HG03025 (cell line): ENCODE results near the gene ZNF275.
"Not testable (repeated sequence)": the region's sequence is repeated elsewhere in the genome, so short reads cannot be mapped to it uniquely, and the experiment has no call there.

Experiments
- ATAC-seq: cut with Tn5 transposase; IDR thresholded peaks from one replicate; pipeline ENCODE4 v1.9.1; 2021; ENCODE audit warnings: mild to moderate bottlenecking, moderate library complexity; ENCODE audit not compliant: unreplicated experiment, low FRiP score

The ZNF275 gene

DNA sequence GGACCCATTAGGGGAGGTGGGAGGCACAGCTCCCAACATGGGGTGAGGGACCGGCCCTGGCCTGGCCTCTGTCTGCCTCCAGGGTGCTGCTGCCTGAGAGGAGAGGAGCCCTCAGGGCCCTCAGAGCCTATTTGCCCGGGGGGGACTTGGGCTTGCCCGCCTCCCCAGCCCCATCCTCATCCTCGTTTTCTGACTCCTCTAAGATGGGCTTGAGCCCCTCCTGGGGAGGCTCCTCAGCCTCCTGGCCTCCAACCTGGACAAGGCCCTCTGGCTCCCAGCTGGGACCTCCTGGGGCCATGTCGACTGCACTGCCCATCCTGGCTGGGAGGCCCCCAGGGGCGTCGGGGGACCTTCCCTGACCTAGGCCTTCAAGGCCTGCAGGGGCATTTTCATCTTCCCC lies 15.1 kb upstream of the ZNF275 start:
- no peak for ATAC-seq

DNA sequence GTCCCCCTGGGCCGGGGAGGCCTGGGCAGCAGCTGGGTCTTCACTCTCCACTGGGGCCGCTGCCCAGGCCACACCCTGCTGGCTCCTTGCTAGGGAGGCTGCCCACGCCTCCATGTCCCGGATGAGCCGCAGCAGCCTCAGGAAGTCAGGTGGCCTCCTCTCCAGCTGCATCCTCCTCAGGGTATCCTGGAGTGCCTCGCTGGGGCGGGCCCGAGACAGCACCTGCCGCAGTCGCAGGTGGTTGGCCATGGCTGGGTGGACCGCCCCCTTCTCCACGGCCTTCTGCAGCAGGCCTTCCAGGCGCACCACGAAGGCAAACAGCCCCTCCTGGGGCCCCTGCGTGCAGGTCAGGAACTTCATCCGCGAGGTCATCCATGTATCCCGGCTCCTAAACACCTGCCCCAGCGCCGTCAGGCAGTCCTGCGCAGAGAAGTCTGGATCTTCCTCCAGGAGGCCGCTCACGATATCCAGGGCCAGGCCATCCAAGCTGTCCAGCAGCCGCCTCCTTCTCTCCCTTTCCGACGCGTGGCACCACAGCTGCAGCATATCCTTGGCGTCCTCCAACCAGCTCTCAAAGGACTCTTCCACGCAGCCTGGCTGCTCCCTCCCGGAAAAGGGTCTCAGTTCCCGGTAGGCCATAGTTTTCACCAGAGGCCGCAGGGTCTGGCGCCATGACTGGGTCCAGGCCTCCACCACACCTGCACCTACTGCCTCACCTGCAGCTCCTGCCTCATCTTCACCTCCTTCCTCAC lies 14.5 kb upstream of the ZNF275 start:
- ATAC-seq: no peak

DNA sequence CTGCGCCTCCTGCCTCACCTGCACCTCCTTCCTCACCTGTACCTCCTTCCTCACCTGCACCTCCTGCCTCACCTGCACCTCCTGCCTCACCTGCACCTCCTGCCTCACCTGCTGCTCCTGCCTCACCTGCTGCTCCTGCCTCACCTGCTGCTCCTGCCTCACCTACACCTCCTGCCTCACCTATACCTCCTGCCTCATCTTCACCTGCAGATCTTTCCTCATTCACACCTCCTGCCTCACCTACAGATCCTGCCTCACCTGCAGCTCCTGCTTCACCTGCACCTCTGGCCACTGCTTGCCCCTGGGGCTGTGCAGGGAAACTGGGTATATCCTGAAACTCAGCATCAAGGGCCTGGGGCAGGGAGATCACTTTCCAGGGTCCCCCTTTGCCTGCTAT lies 13.9 kb upstream of the ZNF275 start:
- ATAC-seq: not testable (repeated sequence)

DNA sequence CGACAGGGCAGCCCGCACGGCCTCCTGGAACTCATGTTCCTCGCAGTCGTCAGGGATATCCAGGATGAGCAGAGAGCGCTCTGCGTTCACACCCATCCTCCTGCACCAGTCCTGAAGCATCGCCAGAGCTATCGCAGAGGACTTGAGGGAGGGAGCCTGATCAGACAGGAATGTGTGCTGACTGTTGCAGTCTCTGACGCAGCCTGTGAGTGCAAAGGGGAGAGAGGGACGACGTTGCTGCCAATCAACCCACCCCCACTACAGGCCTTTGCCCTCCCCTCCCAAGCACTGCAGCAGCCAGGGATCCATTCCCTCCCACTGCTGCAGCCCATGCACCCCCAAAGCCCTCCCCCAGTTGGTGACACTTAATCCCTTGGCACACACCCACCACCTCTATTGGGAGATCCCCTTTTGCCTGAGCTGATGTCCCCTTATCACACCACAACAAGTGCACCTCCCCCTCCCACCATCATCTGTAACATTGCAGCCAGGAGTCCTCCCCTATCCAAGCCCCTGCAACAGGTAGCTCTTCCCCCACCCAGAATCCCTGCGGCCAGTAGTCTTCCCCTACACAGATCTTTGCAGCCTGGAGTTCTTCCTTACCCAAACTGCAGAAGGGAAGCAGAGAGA lies 13.3 kb upstream of the ZNF275 start:
- no peak for ATAC-seq

DNA sequence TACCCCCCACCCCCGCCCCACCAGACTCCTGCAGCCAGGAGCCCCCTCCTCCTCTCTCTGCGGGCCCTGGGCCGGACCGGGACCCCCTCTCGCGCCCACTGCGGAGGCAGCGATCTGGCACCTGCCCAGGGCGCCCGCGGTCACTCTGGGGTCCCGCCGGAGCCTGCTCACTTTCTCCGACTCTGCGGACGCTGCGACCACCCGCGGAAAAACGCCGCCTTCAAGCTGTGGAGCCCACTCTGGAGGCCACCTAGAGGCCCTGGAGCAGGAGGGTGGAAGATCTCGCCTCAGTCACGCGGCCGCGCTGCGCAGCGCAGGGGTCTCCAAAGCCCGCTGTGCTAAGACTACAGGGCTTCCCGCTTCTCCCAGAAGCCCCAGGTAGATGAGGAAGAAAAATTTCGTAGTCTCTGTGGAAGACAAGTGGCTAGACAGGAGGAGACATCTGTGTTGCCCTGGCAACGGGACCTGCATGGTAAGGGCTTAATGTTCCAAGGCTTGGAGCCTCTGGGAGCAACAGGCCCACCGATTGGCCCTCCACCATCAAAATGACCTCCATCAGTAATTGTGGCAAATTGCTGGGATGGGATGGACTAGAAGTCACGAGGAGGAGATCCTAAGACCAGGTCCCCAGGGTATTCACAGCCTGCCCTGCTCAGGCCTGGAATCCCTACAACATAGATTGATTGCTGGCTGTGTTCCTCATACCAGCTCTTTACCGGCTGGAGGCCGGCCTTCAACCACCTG lies 12.4 kb upstream of the ZNF275 start, which contains the start of gene PNMA6F:
PNMA6F (minus strand) TSS at position 387 of the 744 bp plus-strand sequence. CDS start 1,093 bp downstream, outside the sequence.
- ATAC-seq: no peak

DNA sequence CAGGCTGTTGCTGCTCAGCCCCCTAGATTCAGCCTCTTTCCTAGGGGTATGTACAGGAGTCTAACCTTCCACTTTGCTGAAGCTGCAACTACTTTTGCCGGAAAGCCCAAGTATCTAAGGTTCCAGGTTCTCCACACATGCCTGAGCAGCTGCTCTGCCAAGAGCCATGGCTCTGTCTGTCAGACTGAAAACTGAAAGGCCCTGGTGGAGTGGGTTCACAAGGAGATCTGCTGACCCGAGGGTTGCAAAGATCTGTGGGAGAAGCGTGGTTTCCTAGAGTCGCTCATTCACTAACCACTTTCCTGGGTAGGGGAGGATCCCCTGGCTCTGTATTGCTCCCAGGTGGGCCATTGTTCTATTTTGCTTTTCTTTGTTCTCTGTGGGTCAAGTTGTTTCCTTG lies 6.4 kb upstream of the ZNF275 start:
- ATAC-seq: no peak

DNA sequence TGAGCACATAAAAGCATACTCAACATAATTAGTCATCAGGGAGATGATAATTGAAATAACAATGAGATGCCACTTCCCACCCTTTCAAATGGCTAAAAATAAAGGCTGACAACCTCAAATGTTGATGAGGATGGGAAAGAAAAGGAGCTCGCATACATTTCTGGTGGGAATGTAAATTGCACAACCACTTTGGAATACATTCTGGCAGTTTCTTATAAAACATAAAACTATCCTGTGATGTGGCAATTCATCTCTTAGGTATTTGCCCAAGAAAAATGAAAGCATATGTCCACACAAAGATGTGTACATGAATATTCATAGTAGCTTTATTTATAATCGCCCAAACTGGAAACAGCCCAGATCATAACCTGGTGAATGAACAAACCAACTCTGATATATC lies 687 bp upstream of the ZNF275 start:
- ATAC-seq: no peak

DNA sequence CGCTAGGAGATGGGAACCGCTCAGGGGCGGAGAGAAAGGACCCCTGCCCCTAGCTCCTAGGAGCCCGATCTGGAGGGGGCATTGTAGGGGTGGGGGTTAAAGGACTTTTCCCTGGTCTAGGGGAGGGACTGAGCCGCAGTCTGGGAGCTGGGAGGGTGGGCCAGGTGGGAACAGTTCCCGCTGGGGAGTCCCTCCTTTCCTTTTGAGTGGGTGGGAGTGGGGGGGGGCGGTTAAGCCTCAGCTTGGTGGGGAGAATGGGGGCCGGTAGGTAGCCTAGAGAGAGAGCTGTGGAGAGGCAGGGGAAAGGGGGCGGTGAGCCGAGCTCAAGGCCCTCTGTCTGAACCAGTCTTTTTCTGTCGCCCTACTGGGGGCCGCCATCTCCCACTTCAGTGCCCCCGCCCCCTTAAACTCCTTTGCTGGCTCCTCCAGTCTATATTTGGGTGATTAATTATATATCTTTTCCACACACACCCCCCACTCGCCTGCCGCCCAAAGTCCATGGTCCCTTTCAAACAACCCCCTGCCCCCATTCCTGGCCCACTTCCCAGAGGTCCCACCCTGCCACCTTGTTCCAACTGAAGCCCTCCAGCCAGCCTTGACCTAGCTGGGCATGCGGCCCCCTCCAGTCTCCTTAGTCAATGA lies 822 bp downstream of the ZNF275 start:
- ATAC-seq: no peak

DNA sequence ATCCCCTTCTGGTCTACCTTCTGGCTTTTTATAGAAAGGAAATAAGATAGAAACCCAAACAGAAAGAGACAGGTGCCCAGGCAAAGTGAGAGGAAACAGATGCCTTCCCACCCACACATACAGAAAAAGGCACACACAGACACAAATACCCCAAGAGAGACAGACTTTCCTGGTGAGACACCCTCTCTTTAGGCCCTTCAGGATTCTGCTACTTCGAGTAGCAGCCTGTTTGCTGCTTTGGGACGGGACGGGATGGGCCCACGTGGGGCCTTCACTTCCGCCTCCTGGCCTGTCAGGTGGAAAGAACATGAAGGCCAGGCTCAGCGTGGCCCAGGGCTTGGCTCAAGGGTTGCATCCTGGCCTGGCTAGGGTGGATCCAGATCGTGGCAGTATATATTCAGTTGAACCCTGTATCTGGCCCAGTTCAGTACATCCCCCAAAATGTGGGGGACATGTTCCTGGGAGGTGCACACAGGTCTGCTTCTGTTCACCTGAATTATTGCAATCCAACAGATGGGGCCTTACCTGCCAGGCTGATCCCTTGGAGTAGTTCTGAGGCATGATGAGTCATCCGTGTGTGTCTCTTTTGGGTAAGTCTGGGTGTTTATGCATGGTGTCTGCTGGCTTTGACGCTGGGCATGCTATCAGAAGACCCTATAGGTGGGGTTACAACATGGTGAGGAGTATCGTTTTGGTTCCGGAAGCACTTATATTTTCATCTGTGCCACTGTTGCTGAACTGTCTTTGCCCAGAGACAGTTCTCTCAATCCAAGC lies 2.4 kb downstream of the ZNF275 start:
- no peak for ATAC-seq

DNA sequence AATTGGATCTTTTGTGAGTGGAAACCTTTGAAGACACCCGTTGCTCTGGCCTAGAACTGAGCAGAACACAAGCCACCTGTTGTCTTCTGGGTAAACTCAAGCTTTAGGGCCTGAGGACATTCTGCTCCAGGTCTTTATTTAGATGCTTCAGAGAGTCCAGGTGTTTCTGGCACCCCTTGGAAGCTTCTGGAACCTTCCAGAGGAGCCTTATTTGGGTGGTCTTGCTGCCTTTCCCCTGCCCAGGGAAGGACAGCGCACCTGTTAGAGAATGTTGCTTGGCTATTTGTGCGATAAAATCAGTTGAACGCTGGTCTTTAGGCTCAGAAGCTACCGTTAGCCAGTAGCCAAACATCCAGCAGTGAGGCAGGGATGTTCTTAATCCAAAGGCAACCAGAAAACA lies 3.0 kb downstream of the ZNF275 start:
- no peak for ATAC-seq

DNA sequence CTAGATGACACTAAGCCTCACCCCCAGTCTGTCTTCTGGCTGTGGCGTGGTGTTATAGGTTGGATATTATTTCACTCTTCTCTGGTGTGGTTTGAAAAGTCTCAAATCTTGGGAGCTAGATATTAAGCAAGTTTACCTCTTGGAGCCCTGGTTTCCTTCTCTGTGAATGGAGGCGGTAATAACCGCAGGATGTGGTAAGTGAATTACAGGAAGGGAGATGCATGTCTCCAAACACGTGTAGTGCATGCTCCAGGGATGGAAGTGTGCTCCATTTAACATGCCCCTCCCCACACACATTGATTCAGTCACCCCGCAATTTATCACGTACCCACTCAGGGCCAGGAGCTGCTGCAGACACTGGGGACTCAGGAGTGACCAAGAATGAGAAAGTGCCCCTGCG lies 4.9 kb downstream of the ZNF275 start:
- ATAC-seq: no peak

DNA sequence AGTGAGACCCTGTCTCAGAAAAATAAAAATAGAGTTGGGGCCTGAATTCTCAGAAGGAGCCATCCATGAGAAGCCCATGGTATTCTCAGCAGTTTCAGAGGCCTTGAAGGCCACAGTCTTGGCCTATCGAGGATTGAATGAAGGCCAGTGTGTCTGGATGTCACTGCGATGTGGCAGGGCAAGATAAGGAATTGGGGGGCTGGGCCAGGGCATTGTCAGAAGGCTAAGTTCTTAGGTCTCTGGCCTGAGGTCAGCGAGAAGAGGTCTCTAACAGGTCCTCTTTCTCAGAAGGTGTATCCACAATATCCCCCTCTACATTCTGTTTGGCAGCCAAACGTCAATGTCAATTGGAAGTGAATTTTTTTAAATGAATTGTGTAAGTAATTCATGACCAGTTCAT lies 5.7 kb downstream of the ZNF275 start:
- ATAC-seq: no peak

DNA sequence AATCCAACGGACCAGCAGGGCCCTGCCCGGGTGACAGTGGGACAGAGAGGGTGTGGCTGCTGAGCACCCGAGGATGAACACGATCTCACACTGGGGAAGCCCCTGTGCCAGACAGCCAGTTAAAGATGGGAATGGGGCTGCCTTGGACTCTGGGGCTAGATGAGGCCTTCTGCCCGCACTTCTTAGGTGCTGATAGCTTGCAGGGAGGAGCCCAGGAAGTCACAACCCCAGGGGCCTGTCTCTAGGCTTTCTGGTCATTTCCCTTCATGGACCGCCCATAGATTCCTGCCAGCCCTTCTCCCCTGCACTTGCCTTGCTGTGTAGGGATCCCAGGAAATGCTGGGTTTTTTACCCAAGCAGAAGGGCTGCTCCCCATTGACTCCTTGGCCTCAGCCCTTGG lies 6.2 kb downstream of the ZNF275 start:
- no peak for ATAC-seq

DNA sequence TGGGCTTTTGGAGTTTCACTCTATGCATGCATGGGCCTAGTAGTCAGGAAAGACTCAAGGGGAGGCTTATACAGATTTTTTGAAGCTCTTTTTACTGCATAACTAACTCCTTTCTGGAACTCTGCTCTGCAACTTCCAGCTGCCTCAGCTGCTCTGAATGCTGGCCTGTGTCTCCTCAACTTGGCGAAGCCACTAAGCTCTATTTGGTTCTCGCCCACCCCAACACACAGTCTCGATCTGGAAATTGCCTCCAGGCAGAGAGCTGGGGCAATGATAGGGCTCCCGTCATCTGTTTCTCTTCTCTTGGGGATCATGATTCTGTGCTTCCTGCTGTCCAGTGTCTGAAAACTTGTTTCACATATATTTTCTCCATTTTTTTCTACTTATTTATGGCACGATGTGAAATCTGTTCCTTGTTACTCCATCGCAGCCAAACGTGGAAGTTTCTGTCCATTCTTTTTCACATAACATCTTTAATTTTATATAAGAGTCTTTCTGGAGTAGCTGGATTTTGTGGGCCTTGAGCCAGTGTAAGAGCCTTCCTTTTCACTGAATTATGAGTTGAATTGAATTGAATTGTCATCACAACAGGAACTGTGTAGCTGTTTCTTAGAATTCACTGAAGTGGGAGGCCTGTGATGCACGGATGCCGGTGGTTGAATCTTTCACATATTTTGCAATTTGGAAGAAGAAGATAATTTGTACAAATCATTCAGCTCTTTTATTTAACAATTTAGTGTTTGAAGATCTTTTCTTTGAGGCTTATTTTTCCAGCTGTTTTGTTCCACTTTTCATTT lies 9.0 kb downstream of the ZNF275 start:
- ATAC-seq: no peak

DNA sequence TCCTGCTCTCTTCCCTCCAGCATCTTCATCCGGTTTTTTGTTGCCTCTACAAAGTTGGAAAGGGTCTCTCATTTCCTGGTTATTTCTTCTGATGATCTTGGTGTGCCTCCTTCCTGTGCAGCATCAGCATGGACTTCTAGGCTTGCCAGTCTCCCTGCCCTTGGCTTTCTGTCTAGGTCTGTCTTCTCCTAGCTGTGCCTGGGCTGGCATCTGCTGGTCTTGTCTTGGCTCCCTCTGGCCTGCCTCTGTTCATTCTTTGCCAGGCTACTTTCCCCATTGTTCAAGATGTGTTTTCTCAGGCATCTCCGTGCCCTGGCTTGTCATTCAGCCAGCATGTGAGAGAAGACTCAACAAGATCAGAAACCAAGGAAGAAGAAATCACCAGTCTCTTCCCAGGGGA lies 9.7 kb downstream of the ZNF275 start:
- ATAC-seq: no peak

DNA sequence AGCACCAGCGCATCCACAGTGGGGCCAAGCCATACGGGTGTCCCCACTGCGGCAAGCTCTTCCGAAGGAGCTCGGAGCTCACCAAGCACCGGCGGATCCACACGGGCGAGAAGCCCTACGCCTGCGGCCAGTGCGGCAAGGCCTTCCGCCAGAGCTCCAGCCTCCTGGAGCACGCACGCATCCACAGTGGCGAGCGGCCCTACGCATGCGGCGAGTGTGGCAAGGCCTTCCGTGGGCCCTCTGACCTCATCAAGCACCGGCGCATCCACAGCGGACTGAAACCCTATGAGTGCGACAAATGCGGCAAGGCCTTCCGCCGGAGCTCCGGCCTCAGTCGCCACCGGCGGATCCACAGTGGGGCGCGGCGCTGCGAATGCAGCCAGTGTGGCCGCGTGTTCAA lies 13.6 kb downstream of the ZNF275 start:
- ATAC-seq: no peak

DNA sequence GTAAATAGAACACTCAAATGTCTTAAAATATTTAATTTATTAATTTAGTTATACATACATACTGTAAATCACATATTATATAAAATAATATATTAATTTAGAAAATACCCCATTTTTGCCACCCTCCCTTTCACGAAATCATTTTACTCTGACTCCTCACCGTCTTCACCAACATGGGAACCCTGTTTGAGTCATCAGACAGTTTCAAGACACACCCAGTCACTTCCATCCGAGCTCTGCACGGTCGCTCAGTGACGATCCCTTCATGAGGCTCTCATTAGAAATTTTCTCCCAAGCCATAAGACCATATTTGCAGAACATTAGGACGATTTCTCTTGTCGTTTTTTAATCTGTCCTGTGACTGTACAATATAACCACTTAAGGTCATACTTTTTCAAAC lies 14.5 kb downstream of the ZNF275 start:
- no peak for ATAC-seq

DNA sequence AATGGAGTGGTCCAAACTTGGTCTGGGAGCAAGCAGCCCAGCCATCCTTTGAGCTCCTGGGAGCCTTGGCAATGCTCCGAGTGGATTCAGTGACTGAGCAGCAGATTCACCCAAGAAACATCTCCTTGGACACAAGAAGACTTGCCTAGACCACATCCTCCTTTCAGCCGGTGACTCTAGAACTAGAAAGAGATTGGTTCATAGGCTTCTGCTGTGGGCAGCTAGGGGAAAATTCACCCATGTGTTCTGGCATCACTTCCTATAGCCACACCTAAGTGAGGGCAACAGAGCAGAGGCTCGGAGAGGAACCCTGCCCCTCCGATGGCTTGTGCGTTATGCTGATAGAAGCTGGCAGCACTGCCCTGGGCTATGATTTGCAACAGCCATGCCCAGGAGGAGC lies 16.0 kb downstream of the ZNF275 start:
- ATAC-seq: no peak

DNA sequence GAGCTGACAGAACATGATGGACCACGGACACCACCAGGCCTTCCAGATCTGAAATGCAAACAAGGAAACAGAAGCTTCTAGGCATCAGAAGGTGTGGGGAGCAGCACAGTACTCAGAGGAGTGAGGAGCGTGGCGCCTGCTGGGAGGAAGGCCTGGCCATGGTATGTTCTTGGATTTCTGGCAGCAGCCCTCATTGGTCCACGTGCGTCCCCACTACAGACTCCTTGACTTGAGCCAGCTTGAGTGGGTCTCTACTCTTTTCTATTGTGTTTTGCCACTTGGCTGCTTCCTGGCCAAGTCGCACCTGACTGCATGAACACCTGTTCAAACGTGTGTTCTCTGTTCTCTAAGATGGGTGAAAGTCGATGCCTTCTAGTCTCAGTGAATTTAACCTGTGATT lies 18.0 kb downstream of the ZNF275 start:
- ATAC-seq: no peak

DNA sequence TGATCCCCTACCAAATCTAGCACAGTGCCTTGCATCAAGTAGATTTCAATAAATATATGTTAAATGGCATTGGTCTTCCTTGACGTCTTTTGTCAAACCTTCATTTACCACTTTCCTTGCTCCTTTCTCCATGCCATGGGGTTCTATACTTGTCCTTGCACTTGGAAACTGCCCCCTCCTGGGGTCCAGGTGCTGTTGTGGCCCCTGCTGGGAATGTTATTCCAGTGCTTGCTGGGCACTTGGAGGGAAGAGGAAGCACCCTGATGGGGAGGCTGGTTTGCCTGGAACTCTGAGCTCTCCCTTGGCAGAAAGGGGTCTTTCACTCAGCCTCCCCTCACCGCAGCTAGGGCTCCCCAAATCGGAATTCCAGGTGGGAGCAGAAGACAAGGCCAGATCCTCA lies 18.9 kb downstream of the ZNF275 start:
- no peak for ATAC-seq
